HepG2 (cell line): ENCODE results near the gene FER1L5. TPM values are rescaled to one million over a fixed set of nuclear protein-coding genes. Genes with fewer than 3 reads are reported as not detected.

Source experiments
- ATAC-seq: fragments of 200-7000 bp; cut with Tn5 transposase; 3 replicates; pipeline ENCODE4 v1.9.1; 2020; ENCODE audit warnings: mild to moderate bottlenecking, moderate library complexity
- BruUV-seq: library from RNA; stranded (reverse); fragments of 400-500 nt; replicated peaks from 2 replicates; lab custom pipeline; 2021; lab: Mats Ljungman, UMichigan
- CTCF ChIA-PET: fragments of 300-600 bp; formaldehyde crosslinking; extraction: SDS; loops from one replicate; lab custom pipeline; 2021; ENCODE audit warnings: low total read pairs, inconsistent platforms, low intra/inter-chr PET ratio; lab: Yijun Ruan, JAX
- POLR2A ChIA-PET: fragments of 350-600 bp; sonication (Branson Sonifier 250); formaldehyde crosslinking; loops from one replicate; lab custom pipeline; 2020; ENCODE audit warnings: antibody characterized with exemption, inconsistent platforms; lab: Yijun Ruan, JAX
- DNase-seq: peaks from one replicate; pipeline ENCODE4 v3.0.0-alpha.2; 2015; ENCODE audit warnings: low spot score
- FAIRE-seq: peaks from 3 replicates; lab custom pipeline; 2011; peaks lifted over from hg19 to GRCh38; lab: Jason Lieb, UNC
- H2AFZ ChIP-seq: one replicate; pipeline ENCODE4 v1.6.1; 2011; ENCODE audit warnings: low read length, inconsistent platforms
- H3K27ac ChIP-seq: fragments of 300-600 bp; 3 replicates; pipeline ENCODE4 v1.8.0; 2011; ENCODE audit warnings: mixed run types, mild to moderate bottlenecking, mixed read lengths, low read length, inconsistent platforms; ENCODE audit not compliant: insufficient read depth; ENCODE audit errors: extremely low read length
- H3K27me3 ChIP-seq, 2 experiments: fragments of 200-600 bp in 1 of 2; 2 replicates in 1 of 2; 3 replicates in 1 of 2; pipeline versions ENCODE4 v1.6.0 to v1.8.0; 2011; ENCODE audit warnings: low read length in 2 of 2, mild to moderate bottlenecking in 2 of 2, moderate library complexity in 2 of 2, inconsistent platforms in 1 of 2; ENCODE audit not compliant: insufficient read depth in 2 of 2, control insufficient read depth in 1 of 2
- H3K36me3 ChIP-seq, 2 experiments: fragments of 200-600 bp in 1 of 2; replicated peaks in 1 of 2; 2 replicates in 1 of 2; 3 replicates in 1 of 2; pipeline versions ENCODE4 v1.5.1 to v1.8.0; 2011; ENCODE audit warnings: low read length in 2 of 2, inconsistent platforms in 1 of 2; ENCODE audit not compliant: insufficient read depth in 2 of 2, control insufficient read depth in 1 of 2
- H3K4me1 ChIP-seq: 2 replicates; pipeline ENCODE4 v1.5.1; 2012; ENCODE audit warnings: low read length, inconsistent platforms; ENCODE audit not compliant: insufficient read depth
- H3K4me2 ChIP-seq: 2 replicates; pipeline ENCODE4 v1.6.0; 2011; ENCODE audit warnings: low read depth, low read length, inconsistent platforms
- H3K4me3 ChIP-seq, 3 experiments: fragments of 200-600 bp in 1 of 3; sonication (generic), shearing (Covaris generic) in 1 of 3; replicated peaks in 1 of 3; 2 replicates each; pipeline ENCODE4 v1.5.1; 2011 to 2016; ENCODE audit warnings: low read length in 3 of 3, inconsistent platforms in 2 of 3, low read depth in 2 of 3, mild to moderate bottlenecking in 2 of 3, control low read depth in 1 of 3, mixed read lengths in 1 of 3; ENCODE audit not compliant: insufficient read depth in 1 of 3
- H3K79me2 ChIP-seq: one replicate; pipeline ENCODE4 v1.6.1; 2011; ENCODE audit warnings: low read length, inconsistent platforms; ENCODE audit not compliant: insufficient read depth
- H3K9ac ChIP-seq: 2 replicates; pipeline ENCODE4 v1.6.0; 2011; ENCODE audit warnings: mild to moderate bottlenecking, low read depth, low read length, inconsistent platforms; ENCODE audit not compliant: insufficient read depth
- H3K9me3 ChIP-seq: 2 replicates; pipeline ENCODE4 v1.5.1; 2012; ENCODE audit warnings: mild to moderate bottlenecking, low read length
- H4K20me1 ChIP-seq: 2 replicates; pipeline ENCODE4 v1.6.0; 2011; ENCODE audit warnings: inconsistent platforms, mild to moderate bottlenecking, low read length, moderate library complexity; ENCODE audit not compliant: insufficient read depth
- AGO2 ChIP-seq: fragments of 200-400 bp; formaldehyde crosslinking; optimal IDR thresholded peaks from 2 replicates; pipeline ENCODE3; 2017; ENCODE audit warnings: mild to moderate bottlenecking, low read depth, low read length, moderate library complexity
- ARID5B ChIP-seq: IDR thresholded peaks from 2 replicates; pipeline ENCODE4 v1.4.0; 2020; ENCODE audit warnings: mild to moderate bottlenecking, missing genetic modification reagents
- ATF2 ChIP-seq: sonication (generic); formaldehyde crosslinking; IDR thresholded peaks from 2 replicates; pipeline ENCODE4 v1.4.0; 2020; ENCODE audit warnings: missing genetic modification reagents
- ATF3 ChIP-seq: sonication (generic); formaldehyde crosslinking; IDR thresholded peaks from 2 replicates; pipeline ENCODE4 v1.4.0; 2020; ENCODE audit warnings: missing genetic modification reagents
- E2F1 ChIP-seq: sonication (generic); formaldehyde crosslinking; IDR thresholded peaks from 2 replicates; pipeline ENCODE4 v1.5.0; 2020; ENCODE audit warnings: missing genetic modification reagents
- IRF2 ChIP-seq: IDR thresholded peaks from 2 replicates; pipeline ENCODE4 v1.6.1; 2018; ENCODE audit warnings: missing genetic modification reagents, missing compliant biosample characterization
- NFE2 ChIP-seq: sonication (generic); formaldehyde crosslinking; IDR thresholded peaks from 2 replicates; pipeline ENCODE4 v1.4.0; 2020; ENCODE audit warnings: missing genetic modification reagents
- NFKBIZ ChIP-seq: IDR thresholded peaks from 2 replicates; pipeline ENCODE4 v1.6.1; 2018; ENCODE audit warnings: missing genetic modification reagents, missing compliant biosample characterization
- NR2F6 ChIP-seq, 2 experiments: IDR thresholded peaks; 2 replicates each; pipeline ENCODE4 v1.6.1; 2016; ENCODE audit warnings: antibody characterized with exemption in 1 of 2, mild to moderate bottlenecking in 1 of 2
- ONECUT2 ChIP-seq: sonication (generic); formaldehyde crosslinking; IDR thresholded peaks from 2 replicates; pipeline ENCODE4 v1.4.0; 2020; ENCODE audit warnings: missing genetic modification reagents
- REPIN1 ChIP-seq: sonication (generic); formaldehyde crosslinking; IDR thresholded peaks from 2 replicates; pipeline ENCODE4 v1.8.0; 2022; ENCODE audit warnings: missing genetic modification reagents, low read depth, mild to moderate bottlenecking, borderline replicate concordance
- SALL1 ChIP-seq: sonication (generic); formaldehyde crosslinking; IDR thresholded peaks from 2 replicates; pipeline ENCODE4 v1.8.0; 2022; ENCODE audit warnings: mild to moderate bottlenecking, missing genetic modification reagents
- SMYD3 ChIP-seq: sonication (generic); formaldehyde crosslinking; IDR thresholded peaks from 2 replicates; pipeline ENCODE4 v1.8.1; 2023; ENCODE audit warnings: mild to moderate bottlenecking, missing genetic modification reagents
- SPEN ChIP-seq: sonication (generic); formaldehyde crosslinking; IDR thresholded peaks from 2 replicates; pipeline ENCODE4 v1.5.1; 2020; ENCODE audit warnings: low read depth, mild to moderate bottlenecking, missing genetic modification reagents
- TEAD3 ChIP-seq: optimal IDR thresholded peaks from 2 replicates; pipeline ENCODE3; 2016; ENCODE audit warnings: borderline replicate concordance
- ZNF432 ChIP-seq: sonication (generic); formaldehyde crosslinking; IDR thresholded peaks from 2 replicates; pipeline ENCODE4 v1.5.0; 2020; ENCODE audit warnings: missing genetic modification reagents, mild to moderate bottlenecking, borderline replicate concordance
- WGBS: methylation state at CpG from one replicate; pipeline ENCODE4 v1.1.6; 2017; ENCODE audit warnings: low lambda C conversion rate; 5-methylcytosine and 5-hydroxymethylcytosine counted together
- in situ Hi-C: cut with HindIII; loops from 2 replicates; pipeline ENCODE4 v1.10.0; 2017; ENCODE audit warnings: low pct_unique_long_range_greater_than_20kb; ENCODE audit not compliant: extremely low pct_ligation_motif_present
- intact Hi-C: fragments of 100-400 bp; cut with micrococcal nuclease; formaldehyde crosslinking; loops from one replicate; pipeline ENCODE4 v1.10.0; 2022; ENCODE audit not compliant: unreplicated experiment
- polyA plus RNA-seq, 8 experiments: library from polyadenylated mRNA; depleted of rRNA in 3 of 8; stranded (reverse) in 7 of 8; unstranded in 1 of 8; fragments of >200 nt; fragmentation: Illumina TruSeq in 4 of 8; extraction: Trizol in 4 of 8; gene quantifications; 2 replicates each; pipeline versions ENCODE4 v1.2.1 to v1.2.3, GENCODE V29; 2011 to 2016; ENCODE audit warnings: low read depth in 4 of 8, missing spikeins in 1 of 8, mixed read lengths in 1 of 8; ENCODE audit not compliant: insufficient read depth in 1 of 8
- total RNA-seq, 5 experiments: library from RNA; depleted of rRNA; stranded (reverse); fragments of >200 nt; fragmentation: Illumina TruSeq; extraction: Trizol; gene quantifications; 2 replicates each; pipeline ENCODE4 v1.2.3, GENCODE V29; 2016; ENCODE audit warnings: low read depth in 1 of 5

FER1L5 gene
- total and polyA plus RNA-seq, 2 of the 13 experiments (the other 11 are each of a cell fraction or from before 2014, with no cell fraction given): 0.02 to 0.08 TPM

GRCh38 chr2:96683972-96684820, 41.6 kb downstream of the FER1L5 start:
- peak overlapping the region in 1 of 3 experiments; percentile 51; a peak in 1 of 6 replicates for H3K4me3 ChIP-seq
- H3K4me1 ChIP-seq: peaks cover 73% of the 10 kb centered on the region
- no peaks in the 10 kb centered on the region for H3K9me3 ChIP-seq
- no peak overlapping the region for H3K27ac ChIP-seq
- H3K9ac ChIP-seq: no peak overlapping the region
- peak; percentile 56 for ATAC-seq
- H3K4me2 ChIP-seq: peak overlapping the region; percentile 91
- no peak overlapping the region for H2AFZ ChIP-seq
- H3K27me3 ChIP-seq: peaks cover 8 to 28% of the 10 kb centered on the region in 2 experiments; a peak in 3 of 5 replicates
- no peaks in the 10 kb centered on the region for H3K79me2 ChIP-seq
- intact Hi-C loops: no loop called here
- FAIRE-seq: peak; percentile 91
- BruUV-seq: no TSS peak
- no peaks in the 10 kb centered on the region for H4K20me1 ChIP-seq
- in situ Hi-C loops: no loop called here
- 11% methylated on average over 11 of the region's 13 CpGs for WGBS
- CTCF ChIA-PET: no interaction called here
- no peaks in the 10 kb centered on the region for H3K36me3 ChIP-seq
- POLR2A ChIA-PET: interaction anchor here (0.7 to 1.6 kb wide), 5 partner anchors 8 to 127 kb away, joined by 3 to 4 read pairs (median 4); partner anchors contain the start of gene CNNM4
- DNase-seq: peak; percentile 84
- TF ChIP-seq NR2F6 (IDR thresholded peaks at IDR 0.05) (peak; percentile 81), NR2F6 (CRISPR knock-in tag; IDR thresholded peaks at IDR 0.05) (peak; percentile 82), ATF2 (0 out of 2 replicates have a peak, but pooled peaks have one; percentile 36), NFE2 (CRISPR knock-in tag) (no peak), SPEN (CRISPR knock-in tag) (peak; percentile 59; the same call in 1 of the 2 replicates), AGO2 (no peak), TEAD3 (CRISPR knock-in tag) (peak; percentile 90), SMYD3 (no peak), ZNF432 (CRISPR knock-in tag) (no peak), REPIN1 (CRISPR knock-in tag) (peak; percentile 16; the same call in 1 of the 2 replicates), E2F1 (no peak), ONECUT2 (no peak), SALL1 (peak; percentile 87), ARID5B (CRISPR knock-in tag) (peak; percentile 62), NFKBIZ (no peak), IRF2 (CRISPR knock-in tag) (peak; percentile 53; the same call in 1 of the 2 replicates), ATF3 (CRISPR knock-in tag) (no peak)
